Colonic mucosa (tissue), 4 donors: ENCODE results near the gene SNX24. TPM values are rescaled to one million over a fixed set of nuclear protein-coding genes. Genes with fewer than 3 reads are reported as not detected.

Experiments
- DNase-seq: peaks from one replicate; pipeline ENCODE4 v3.0.0-alpha.2; 2020
- H3K27ac ChIP-seq: fragments of 200-600 bp; one replicate; pipeline ENCODE4 v1.8.0; 2021
- H3K27me3 ChIP-seq: fragments of 200-600 bp; one replicate; pipeline ENCODE4 v1.8.0; 2021
- H3K36me3 ChIP-seq: fragments of 200-600 bp; one replicate; pipeline ENCODE4 v1.8.0; 2021
- H3K4me1 ChIP-seq: fragments of 200-600 bp; one replicate; pipeline ENCODE4 v1.8.0; 2021; ENCODE audit warnings: mild to moderate bottlenecking
- H3K4me3 ChIP-seq: fragments of 200-600 bp; one replicate; pipeline ENCODE4 v1.8.0; 2021
- H3K9ac ChIP-seq, 2 donors: one replicate each; pipeline ENCODE4 v1.7.0; 2013; ENCODE audit warnings: control low read depth in 2 of 2, low read depth in 2 of 2, low read length in 2 of 2
- H3K9me3 ChIP-seq: fragments of 200-600 bp; one replicate; pipeline ENCODE4 v1.8.0; 2021
- intact Hi-C: fragments of 100-400 bp; cut with DNase I; formaldehyde crosslinking; loops from one replicate; pipeline ENCODE4 v1.14.1; 2022
- total RNA-seq, 2 donors: library from RNA; stranded (reverse); fragmentation: NEBNext Ultra II Directional in 1 of 2; extraction: Animal tissue kit (Norgen Biotek cat#: 25700) in 1 of 2; gene quantifications; one replicate each; pipeline ENCODE4 v1.2.1, GENCODE V29; 2021
- TF ChIP-seq, protein P1 (sequence below): fragments of 200-600 bp; IDR thresholded peaks from one replicate; pipeline ENCODE4 v1.8.0; 2022; ENCODE audit warnings: antibody characterized with exemption, mild to moderate bottlenecking
- donor health status: healthy.
- donor health status: DM: no; HTN: no; CAD: no.
- donor health status: DM: no; HTN: no; CAD: no.

Gene SNX24
- total RNA-seq, 2 donors from 2014 or later: 8.8 to 17.0 TPM

DNA sequence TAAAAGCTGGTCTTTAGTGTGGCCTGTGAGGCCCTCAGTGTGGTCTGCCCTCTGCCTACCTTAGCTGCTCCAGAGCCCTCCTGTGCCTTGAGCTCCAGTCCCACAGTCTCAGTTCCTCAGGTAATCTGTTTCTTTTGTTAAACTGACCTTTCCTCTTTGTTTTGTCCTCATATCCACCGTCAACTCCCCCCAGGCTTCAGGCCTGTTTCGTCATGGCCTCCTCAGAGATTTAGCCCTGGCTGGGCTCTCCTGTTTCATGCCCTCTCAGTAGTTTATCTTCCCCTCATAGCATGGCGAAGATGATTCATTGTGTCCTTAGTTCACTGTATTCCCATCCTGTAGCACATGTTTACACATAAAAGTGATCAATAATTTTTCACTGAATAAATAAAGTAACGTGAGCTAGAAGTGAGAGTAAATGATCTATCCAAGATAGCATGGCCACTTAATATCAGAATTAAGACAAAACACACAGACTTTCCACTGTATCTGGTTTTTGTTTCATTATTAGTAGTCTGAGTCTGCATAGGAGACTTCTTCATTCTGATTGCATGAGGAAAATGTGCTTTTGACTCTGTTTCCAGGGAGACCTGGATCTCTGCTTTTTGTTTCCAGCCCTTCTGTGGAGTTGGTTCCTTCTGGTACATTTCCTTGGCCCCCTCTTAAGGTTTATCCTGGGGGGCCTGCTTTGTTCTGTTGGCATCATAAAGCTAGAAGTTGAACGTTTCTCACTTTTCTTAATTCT lies 70.5 kb downstream of the SNX24 start:
- Histone ChIP-seq H3K4me1 (no peaks in the 10 kb centered on the region), H3K9ac (no peak overlapping the region), H3K4me3 (no peak overlapping the region), H3K27me3 (no peaks in the 10 kb centered on the region), H3K27ac (no peak overlapping the region), H3K9me3 (no peaks in the 10 kb centered on the region), H3K36me3 (no peaks in the 10 kb centered on the region)
- TF ChIP-seq, protein P1, sequence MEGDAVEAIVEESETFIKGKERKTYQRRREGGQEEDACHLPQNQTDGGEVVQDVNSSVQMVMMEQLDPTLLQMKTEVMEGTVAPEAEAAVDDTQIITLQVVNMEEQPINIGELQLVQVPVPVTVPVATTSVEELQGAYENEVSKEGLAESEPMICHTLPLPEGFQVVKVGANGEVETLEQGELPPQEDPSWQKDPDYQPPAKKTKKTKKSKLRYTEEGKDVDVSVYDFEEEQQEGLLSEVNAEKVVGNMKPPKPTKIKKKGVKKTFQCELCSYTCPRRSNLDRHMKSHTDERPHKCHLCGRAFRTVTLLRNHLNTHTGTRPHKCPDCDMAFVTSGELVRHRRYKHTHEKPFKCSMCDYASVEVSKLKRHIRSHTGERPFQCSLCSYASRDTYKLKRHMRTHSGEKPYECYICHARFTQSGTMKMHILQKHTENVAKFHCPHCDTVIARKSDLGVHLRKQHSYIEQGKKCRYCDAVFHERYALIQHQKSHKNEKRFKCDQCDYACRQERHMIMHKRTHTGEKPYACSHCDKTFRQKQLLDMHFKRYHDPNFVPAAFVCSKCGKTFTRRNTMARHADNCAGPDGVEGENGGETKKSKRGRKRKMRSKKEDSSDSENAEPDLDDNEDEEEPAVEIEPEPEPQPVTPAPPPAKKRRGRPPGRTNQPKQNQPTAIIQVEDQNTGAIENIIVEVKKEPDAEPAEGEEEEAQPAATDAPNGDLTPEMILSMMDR: no peak
- DNase-seq: no peak
- intact Hi-C loops: no loop called here

DNA sequence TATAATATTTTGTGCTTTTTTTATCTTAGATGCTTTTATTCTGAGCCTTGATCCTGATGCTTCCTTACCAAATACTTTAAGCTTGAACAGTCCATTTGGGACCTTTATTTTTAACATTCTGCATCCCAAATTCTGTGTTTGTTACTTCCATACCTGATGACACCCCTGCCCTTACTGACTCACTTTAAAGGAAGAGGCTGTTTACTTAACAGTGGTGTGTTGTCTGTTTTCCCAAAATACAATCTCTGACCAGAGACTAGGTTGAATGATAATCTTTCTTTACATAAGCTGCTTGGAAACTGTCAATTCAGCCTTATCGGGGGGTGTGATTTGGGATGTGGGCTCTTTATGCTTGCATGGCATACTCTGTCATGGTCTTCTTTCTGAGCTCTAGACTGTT lies 71.1 kb downstream of the SNX24 start:
- no peak for DNase-seq
- no peaks in the 10 kb centered on the region for H3K27me3 ChIP-seq
- intact Hi-C loops: no loop called here
- H3K9me3 ChIP-seq: no peaks in the 10 kb centered on the region
- H3K4me3 ChIP-seq: no peak overlapping the region
- H3K4me1 ChIP-seq: no peaks in the 10 kb centered on the region
- H3K27ac ChIP-seq: no peak overlapping the region
- no peaks in the 10 kb centered on the region for H3K36me3 ChIP-seq
- no peak overlapping the region for H3K9ac ChIP-seq
- TF ChIP-seq, protein P1: no peak

DNA sequence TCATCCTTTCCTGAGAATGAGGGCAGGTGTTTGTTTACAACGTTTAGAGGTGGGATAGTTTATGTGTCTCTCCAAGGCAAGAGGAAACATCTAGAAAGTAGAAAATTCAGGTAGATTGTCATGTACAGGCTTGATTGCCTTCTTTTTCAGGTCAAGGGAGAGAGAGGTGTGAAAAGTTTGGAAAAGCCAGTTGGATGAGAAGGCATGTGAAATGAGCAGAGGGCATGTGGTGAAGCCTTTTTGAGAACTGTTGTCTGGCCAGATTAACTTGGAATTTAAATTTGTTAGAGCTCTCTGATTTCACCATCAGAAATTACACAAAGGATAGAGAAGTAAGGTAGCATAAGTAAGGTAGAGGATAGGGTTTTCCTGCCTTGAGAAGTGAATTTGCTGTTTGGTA lies 74.6 kb downstream of the SNX24 start:
- Histone ChIP-seq H3K27ac (no peak overlapping the region), H3K4me3 (no peak overlapping the region), H3K36me3 (no peaks in the 10 kb centered on the region), H3K4me1 (no peaks in the 10 kb centered on the region), H3K9me3 (no peaks in the 10 kb centered on the region), H3K9ac (no peak overlapping the region), H3K27me3 (no peaks in the 10 kb centered on the region)
- TF ChIP-seq, protein P1: no peak
- intact Hi-C loops: no loop called here
- DNase-seq: no peak

DNA sequence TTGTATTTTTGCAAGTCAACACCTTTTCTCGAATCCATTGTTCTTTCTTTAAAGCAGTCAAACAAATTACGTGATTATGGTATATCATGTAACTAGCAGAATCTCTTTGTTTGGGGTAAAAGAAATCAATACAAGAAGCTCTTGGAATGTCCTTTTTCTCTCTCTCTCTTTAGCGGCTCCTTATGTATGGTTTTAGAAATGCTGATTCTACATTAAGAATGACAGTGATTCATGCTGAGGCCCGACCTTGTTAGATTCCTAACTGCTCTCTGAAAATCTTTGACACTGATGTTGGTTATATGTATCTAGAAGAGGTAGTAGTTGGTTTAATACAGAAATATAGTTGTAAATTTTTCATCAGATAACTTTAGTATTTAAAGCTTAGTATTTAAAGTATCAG lies 76.4 kb downstream of the SNX24 start:
- H3K27ac ChIP-seq: no peak overlapping the region
- H3K27me3 ChIP-seq: no peaks in the 10 kb centered on the region
- TF ChIP-seq, protein P1: no peak
- no peaks in the 10 kb centered on the region for H3K36me3 ChIP-seq
- intact Hi-C loops: no loop called here
- H3K9me3 ChIP-seq: no peaks in the 10 kb centered on the region
- H3K4me3 ChIP-seq: no peak overlapping the region
- no peak for DNase-seq
- H3K4me1 ChIP-seq: no peaks in the 10 kb centered on the region
- H3K9ac ChIP-seq: no peak overlapping the region

DNA sequence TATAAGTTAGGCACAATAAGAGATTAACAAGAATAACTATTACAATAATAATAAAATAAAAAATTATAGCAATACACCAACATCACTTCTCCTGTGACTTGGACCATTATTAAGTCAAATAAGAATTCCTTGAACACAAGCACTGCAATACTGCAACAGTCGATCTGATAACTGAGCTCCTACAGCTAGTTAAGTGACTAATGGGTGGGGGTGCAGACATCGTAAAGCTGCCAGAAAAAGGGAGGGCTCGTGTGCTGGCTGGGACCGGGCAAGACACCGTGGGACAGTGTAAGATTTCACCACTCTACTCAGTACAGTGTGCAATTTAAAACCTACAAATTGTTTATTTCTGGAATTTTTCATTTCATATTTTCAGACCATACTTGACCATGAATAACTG lies 78.8 kb downstream of the SNX24 start:
- Histone ChIP-seq H3K36me3 (no peaks in the 10 kb centered on the region), H3K4me1 (no peaks in the 10 kb centered on the region), H3K4me3 (no peak overlapping the region), H3K9me3 (no peaks in the 10 kb centered on the region), H3K27me3 (no peaks in the 10 kb centered on the region), H3K27ac (no peak overlapping the region), H3K9ac (no peak overlapping the region)
- TF ChIP-seq, protein P1: no peak
- DNase-seq: no peak
- intact Hi-C loops: no loop called here
